Anterior cingulate cortex (tissue), 58 donors: Measurements from ENCODE around the gene TRIAP1.

Experiments used
- DNase-seq, 58 donors: peaks; one replicate each; lab custom pipeline; 2025; lab: John Stamatoyannopoulos, UW

The TRIAP1 gene

DNA sequence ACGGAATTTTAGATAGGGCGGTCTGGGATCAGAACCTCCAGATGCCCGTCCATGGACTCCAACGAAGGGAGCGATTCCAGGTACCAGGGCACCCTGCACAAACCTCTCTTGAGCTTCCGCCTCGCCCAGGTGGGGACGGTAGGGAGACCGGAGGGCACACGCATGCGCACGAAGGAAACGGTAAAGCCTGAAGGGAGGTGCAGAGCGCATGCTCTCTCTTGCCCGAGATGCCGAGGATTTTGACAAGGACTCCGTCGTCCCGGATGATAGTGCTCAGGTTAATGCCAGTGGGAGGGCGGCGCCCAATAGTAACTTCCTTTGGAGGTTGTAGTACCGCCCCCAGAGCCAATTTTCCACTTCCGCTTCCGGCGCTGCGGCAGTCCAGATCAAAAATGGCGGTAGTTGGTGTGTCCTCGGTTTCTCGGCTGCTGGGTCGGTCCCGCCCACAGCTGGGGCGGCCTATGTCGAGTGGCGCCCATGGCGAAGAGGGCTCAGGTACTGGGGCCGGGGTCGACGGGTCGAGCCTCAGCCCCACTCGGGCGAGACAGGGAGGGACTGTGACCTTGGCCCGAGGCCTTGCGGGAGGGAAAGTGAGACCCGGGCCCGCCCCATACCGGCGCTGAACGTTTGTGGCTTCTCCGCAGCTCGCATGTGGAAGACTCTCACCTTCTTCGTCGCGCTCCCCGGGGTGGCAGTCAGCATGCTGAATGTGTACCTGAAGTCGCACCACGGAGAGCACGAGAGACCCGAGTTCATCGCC is 8.3 kb downstream of the TRIAP1 start, which contains the start of gene COX6A1:
Gene COX6A1, plus strand, starts transcription at position 379 of the 760 bp plus-strand sequence. Its CDS starts 14 bp downstream, at position 393.
- DNase-seq, result peak; percentile 44 to 97 (median 89)

DNA sequence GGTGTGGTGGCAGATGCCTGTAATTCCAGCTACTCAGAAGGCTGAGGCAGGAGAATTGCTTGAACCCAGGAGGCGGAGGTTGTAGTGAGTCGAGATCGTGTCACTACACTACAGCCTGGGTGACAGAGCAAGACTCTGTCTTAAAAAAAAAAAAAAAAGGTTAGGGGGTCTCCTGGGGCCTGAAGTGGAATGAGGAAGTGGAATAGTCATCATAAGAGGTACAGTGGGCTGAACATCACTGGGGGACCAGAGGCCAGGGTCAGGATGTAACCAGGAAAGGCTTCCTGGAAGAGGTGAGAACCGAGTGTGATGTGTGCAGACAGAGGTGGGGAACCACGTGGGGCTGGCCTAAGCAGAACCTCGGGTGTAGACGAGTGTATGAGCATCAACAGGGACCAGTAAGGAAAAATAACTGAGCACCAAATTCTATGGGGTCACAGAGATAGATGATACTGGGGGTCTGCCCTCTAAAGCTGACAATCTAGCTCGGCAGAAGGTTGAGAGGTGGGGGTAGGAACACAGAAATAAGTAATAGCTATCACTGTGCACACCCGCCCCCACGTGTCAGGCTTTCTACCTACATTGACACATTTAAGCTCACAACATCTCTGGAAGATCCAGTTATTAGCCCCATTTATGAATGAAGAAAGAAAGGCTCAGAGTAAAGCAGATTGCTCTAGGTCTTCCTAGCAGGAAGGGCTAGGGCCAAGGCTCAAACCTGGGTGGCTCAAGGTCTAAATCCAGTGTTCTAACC is 13.2 kb downstream of the TRIAP1 start:
- DNase-seq, result no peak

DNA sequence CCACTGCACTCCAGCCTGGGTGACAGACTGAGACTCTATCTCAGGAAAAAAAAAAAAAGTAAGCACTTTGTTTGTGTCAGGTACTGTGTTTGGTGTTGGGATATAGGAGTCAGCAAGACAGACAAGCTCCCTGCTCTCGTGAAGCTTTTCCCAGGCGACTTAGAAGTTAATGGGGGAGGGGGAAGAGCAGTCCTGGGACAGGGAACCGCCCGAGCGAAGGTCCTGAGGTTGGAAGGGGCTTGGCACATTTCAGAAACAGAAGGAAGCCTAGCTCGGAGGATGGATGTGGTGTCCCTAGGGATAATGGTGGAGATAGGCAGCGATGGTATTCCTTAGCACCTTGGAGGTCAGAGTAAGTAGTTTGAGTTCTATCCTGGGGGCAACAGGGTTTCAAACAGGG is 16.8 kb downstream of the TRIAP1 start:
- no peak for DNase-seq

GRCh38 chr12:120428597-120429229 is 17.5 kb downstream of the TRIAP1 start:
- DNase-seq, result no peak

GRCh38 chr12:120425797-120426196 is 20.4 kb downstream of the TRIAP1 start:
- DNase-seq, result no peak

GRCh38 chr12:120422892-120423456 is 23.2 kb downstream of the TRIAP1 start:
- no peak for DNase-seq

DNA sequence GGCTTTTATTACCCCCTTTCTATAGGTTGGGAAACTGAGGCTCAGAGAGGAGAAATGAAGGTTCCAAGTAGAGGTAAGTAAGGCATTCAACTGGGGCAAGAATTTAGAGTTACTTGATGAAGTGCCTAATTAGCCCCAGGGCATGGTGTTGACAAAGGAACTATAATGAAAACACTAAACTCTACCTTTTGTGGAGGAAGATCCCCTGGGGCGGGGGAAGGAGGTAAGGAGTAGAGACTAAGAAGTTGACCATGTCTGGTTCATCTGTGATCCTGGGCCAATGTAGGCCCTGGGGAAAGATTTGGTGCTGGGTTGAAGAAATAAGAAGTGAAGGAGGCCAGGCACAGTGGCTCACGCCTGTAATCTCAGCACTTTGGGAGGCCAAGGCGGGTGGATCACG is 24.5 kb downstream of the TRIAP1 start:
- DNase-seq, result no peak

- DNase-seq, result no peak
These were observed 28.1 kb downstream of the TRIAP1 start for GRCh38 chr12:120417917-120418580.

- no peak for DNase-seq
These were observed 29.5 kb downstream of the TRIAP1 start for GRCh38 chr12:120416490-120417216.

DNA sequence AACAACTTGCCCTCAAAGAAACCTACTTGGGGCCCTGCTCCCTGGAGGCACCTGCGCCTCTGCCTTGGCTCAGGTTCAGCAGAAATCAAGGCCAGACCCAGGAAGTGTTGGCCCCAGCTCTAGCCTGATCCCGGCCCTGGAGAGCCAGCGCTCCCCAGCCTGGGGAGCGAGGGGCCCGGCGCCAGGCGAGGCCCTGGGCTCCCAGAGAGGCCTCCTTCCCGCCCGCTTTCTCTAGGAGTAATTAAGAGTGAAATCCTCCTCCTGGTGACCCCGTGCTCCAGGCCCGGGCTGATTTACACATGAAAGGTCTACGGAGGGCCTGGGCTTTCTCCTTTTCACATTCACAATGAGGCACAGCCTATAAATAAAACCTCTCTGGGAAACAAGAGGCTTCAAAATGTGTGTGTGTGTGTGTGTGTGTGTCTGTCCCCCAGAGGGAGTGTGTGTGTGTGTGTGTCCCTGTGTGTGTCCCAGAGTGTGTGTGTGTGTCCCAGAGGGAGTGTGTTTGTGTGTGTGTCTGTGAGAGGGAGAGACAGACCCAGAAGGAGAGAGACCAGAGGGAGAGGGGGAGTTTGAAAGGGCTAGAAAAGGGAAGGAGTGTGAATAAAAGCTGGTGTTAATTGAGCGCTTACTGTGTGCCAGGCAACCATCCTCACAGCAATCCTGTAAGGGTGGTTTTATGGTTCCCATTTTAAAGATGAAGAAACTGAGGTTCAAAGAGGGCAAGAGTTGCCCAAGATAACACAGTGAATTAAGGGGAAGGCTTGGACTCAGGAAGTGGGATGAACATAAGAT is 32.1 kb downstream of the TRIAP1 start:
- peak in 46 of 58 donors; percentile 5 to 83 (median 42) for DNase-seq

GRCh38 chr12:120412421-120412820 is 33.8 kb downstream of the TRIAP1 start:
- DNase-seq, result no peak

DNA sequence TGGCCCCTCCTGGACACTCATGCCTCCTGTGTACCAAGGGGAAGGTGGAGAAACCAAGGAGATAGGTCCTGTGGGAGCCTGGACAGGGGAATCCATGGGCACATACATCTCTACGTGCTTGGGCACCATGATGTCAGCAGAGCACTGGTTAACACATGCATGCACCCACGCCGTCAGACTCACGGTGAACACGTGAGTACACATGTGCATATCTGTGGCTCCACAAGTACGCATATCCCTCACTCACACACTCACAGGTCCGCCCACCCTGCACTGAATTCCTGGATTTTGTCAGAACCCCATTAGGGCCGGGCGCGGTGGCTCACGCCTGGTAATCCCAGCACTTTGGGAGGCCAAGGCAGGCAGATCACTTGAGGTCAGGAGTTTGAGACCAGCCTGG is 37.4 kb downstream of the TRIAP1 start:
- no peak for DNase-seq

GRCh38 chr12:120406553-120406952 is 39.6 kb downstream of the TRIAP1 start:
- DNase-seq, result no peak

DNA sequence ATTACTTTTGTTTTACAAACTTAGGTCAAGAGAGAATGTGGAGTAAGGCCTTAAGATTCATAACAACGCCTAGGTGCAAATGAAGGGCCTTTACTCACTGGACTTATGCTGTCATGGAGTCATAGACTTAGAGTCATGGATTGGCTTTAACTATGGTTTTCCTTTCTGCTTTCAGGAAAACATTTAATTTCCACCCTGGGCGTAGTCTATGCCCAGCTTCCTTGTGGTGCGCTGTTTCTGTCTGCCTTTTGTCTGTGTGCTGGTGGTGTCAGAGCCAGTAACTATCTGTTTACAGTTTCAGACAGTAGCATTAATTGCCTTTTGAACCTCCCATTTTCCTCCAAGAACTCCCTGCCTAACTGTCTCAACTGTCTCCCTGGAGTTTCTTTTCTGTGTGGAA is 40.1 kb downstream of the TRIAP1 start:
- no peak for DNase-seq

DNA sequence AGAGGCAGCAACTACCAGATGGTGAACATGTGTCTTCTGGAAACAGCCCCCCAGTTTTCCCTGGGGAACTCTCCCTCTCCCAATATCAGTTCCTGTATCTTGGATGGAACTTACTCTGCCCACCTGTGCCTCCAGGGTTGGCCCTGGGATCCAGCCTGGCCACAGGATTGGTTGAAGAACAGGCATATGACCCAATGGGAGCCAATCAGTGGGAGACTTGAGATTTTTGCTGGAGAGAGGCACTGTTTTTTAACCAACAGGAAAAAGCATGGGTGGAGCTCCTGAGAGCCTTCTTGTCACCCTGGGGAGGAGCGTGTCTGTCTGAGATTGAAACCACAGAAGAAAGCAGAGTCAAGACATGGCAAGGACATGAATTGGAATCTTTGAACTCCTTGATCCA is 41.9 kb downstream of the TRIAP1 start:
- DNase-seq, result no peak

GRCh38 chr12:120403869-120404268 is 42.3 kb downstream of the TRIAP1 start:
- DNase-seq, result no peak

- DNase-seq, result peak in 28 of 58 donors; percentile 0 to 30 (median 6)
These were observed 44.0 kb downstream of the TRIAP1 start for GRCh38 chr12:120402217-120402616.

GRCh38 chr12:120399531-120399930 is 46.7 kb downstream of the TRIAP1 start:
- DNase-seq, result no peak
